T-cell (primary cell): Measurements from ENCODE around the gene TRMT6. TPM values are rescaled to one million over a fixed set of nuclear protein-coding genes. Genes with fewer than 3 reads are reported as not detected.
A peak's percentile ranks its signal among the peaks of the same experiment; 100 is the strongest.

Experiments used
- ATAC-seq, 4 experiments: fragments of 200-7000 bp in 3 of 4; fragments of 150-1000 bp in 1 of 4; cut with Tn5 transposase; replicated peaks in 1 of 4; 1 replicate in 3 of 4; 2 replicates in 1 of 4; pipeline ENCODE4 v1.10.0; 2021; ENCODE audit warnings: moderate library complexity in 3 of 4, mild to moderate bottlenecking in 2 of 4, moderate number of reproducible peaks in 1 of 4
- CTCF ChIA-PET, 2 donors: fragments of 300-600 bp; sonication (Branson Sonifier 250); formaldehyde crosslinking; loops; one replicate each; lab custom pipeline; 2022; ENCODE audit warnings: antibody characterized with exemption in 2 of 2; lab: Charles Lee
- POLR2A ChIA-PET, 2 donors: fragments of 300-600 bp; sonication (Branson Sonifier 250); formaldehyde crosslinking; loops; one replicate each; lab custom pipeline; 2022; ENCODE audit warnings: antibody characterized with exemption in 2 of 2; lab: Charles Lee
- DNase-seq, 35 experiments: peaks; one replicate each; pipeline versions ENCODE4 v3.0.0 to v3.0.0-alpha.2; 2013 to 2023
- H3K27ac ChIP-seq: one replicate; pipeline ENCODE4 v1.5.1; 2013; ENCODE audit warnings: low read length
- H3K27me3 ChIP-seq, 2 experiments: replicated peaks in 1 of 2; 1 replicate in 1 of 2; 2 replicates in 1 of 2; pipeline versions ENCODE4 v1.6.1 to v1.7.0; 2013; ENCODE audit warnings: low read length in 1 of 2, mixed read lengths in 1 of 2; ENCODE audit not compliant: control insufficient read depth in 2 of 2, insufficient read depth in 2 of 2; ENCODE audit errors: extremely low read depth in 1 of 2
- H3K36me3 ChIP-seq, 2 donors: 1 replicate in 1 of 2; 2 replicates in 1 of 2; pipeline versions ENCODE4 v1.6.1 to v1.7.0; 2013; ENCODE audit warnings: low read length in 1 of 2; ENCODE audit not compliant: control insufficient read depth in 2 of 2, insufficient read depth in 1 of 2; ENCODE audit errors: extremely low read depth in 1 of 2
- H3K4me1 ChIP-seq, 2 experiments: 1 replicate in 1 of 2; 2 replicates in 1 of 2; pipeline versions ENCODE4 v1.6.1 to v1.7.0; 2013; ENCODE audit warnings: low read length in 2 of 2, mixed read lengths in 1 of 2; ENCODE audit not compliant: insufficient read depth in 2 of 2, control insufficient read depth in 1 of 2; ENCODE audit errors: extremely low read depth in 1 of 2
- H3K4me3 ChIP-seq, 2 donors: 1 replicate in 1 of 2; 2 replicates in 1 of 2; pipeline versions ENCODE4 v1.5.1 to v1.7.0; 2013; ENCODE audit warnings: mild to moderate bottlenecking in 2 of 2, low read length in 1 of 2, moderate library complexity in 1 of 2; ENCODE audit not compliant: control insufficient read depth in 1 of 2; ENCODE audit errors: extremely low read depth in 1 of 2
- H3K9me3 ChIP-seq: 2 replicates; pipeline ENCODE4 v1.7.0; 2013
- H3K27ac Mint-ChIP-seq, 2 donors: one replicate each; pipeline ENCODE4 v1.8.0; 2020 to 2021; ENCODE audit warnings: mild to moderate bottlenecking in 2 of 2, mixed read lengths in 2 of 2
- H3K27me3 Mint-ChIP-seq, 2 donors: one replicate each; pipeline ENCODE4 v1.8.0; 2021 to 2022; ENCODE audit warnings: mixed read lengths in 2 of 2
- H3K36me3 Mint-ChIP-seq: one replicate; pipeline ENCODE4 v1.8.0; 2021; ENCODE audit warnings: mixed read lengths
- H3K4me1 Mint-ChIP-seq, 3 donors: one replicate each; pipeline ENCODE4 v1.8.0; 2020 to 2022; ENCODE audit warnings: mixed read lengths in 3 of 3, mild to moderate bottlenecking in 1 of 3
- H3K4me3 Mint-ChIP-seq, 3 donors: one replicate each; pipeline ENCODE4 v1.8.0; 2020 to 2022; ENCODE audit warnings: mild to moderate bottlenecking in 3 of 3, mixed read lengths in 3 of 3, moderate library complexity in 3 of 3
- H3K9me3 Mint-ChIP-seq, 3 donors: one replicate each; pipeline ENCODE4 v1.8.0; 2020 to 2022; ENCODE audit warnings: mixed read lengths in 3 of 3
- WGBS: methylation state at CpG from one replicate; pipeline ENCODE4 v1.1.5; 2013; ENCODE audit warnings: missing lambda C conversion rate; ENCODE audit not compliant: insufficient coverage; 5-methylcytosine and 5-hydroxymethylcytosine counted together
- total RNA-seq, 35 experiments: library from RNA in 6 of 35; stranded (reverse) in 6 of 35; fragments of 120-200 nt in 1 of 35; gene quantifications; one replicate each; pipeline versions ENCODE4 v1.2.1 to v1.2.4 and lab custom pipeline; 2013 to 2026

The TRMT6 gene
- total RNA-seq, 5 donors from 2014 or later (not counting 1 experiment from before 2014, with no cell fraction given): 9.4 to 14.6 (median 13.6) TPM

- Mint-ChIP-seq H3K36me3 (peaks cover 31% of the 10 kb centered on the region), H3K4me3 (no peak overlapping the region), H3K4me1 (no peaks in the 10 kb centered on the region), H3K27me3 (no peaks in the 10 kb centered on the region), H3K27ac (no peak overlapping the region), H3K9me3 (no peaks in the 10 kb centered on the region)
- DNase-seq (no peak), ATAC-seq (peak in 1 of 4 experiments; percentile 43)
- ChIA-PET CTCF (interaction anchor here in 1 of 2 donors (0.6 kb wide), 1 partner anchor 27 kb away, joined by 6 read pairs; no protein-coding TSS in a partner anchor), POLR2A (no interaction called here)
- Histone ChIP-seq H3K4me1 (peaks cover 0 to 2% of the 10 kb centered on the region in 2 experiments), H3K36me3 (peaks cover 0 to 6% of the 10 kb centered on the region in 2 donors), H3K27me3 (no peaks in the 10 kb centered on the region), H3K27ac (no peak overlapping the region), H3K4me3 (no peak overlapping the region), H3K9me3 (no peaks in the 10 kb centered on the region)
- no CpG with 5 or more reads among the region's 1 CpG for WGBS
Measured at GRCh38 chr20:5989539-5989938, 39.2 kb upstream of the TRMT6 start.

DNA sequence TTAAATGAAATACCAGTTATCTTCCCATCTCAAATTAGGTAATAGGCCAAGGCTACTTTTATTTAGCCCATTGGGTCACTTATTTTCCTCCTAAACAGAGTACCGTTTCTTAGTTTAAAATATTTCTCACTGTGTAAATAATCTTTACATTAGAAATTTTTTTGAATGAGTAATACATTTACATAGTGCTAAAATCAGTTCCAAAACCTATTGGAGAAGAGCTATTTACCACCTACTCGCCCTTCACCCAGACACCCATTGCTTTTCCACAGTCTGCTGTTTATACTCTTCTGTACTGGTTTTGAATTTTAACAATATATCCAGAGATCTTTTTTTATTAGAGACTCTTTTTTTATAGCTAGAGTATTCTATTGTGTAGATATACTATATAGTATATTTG lies 37.0 kb upstream of the TRMT6 start:
- no peak for DNase-seq
- no peaks in the 10 kb centered on the region for H3K27me3 ChIP-seq
- H3K9me3 Mint-ChIP-seq: no peaks in the 10 kb centered on the region
- ChIA-PET POLR2A (no interaction called here), CTCF (interaction anchor here in 1 of 2 donors (0.6 kb wide), 1 partner anchor 122 kb away, joined by 3 read pairs; no protein-coding TSS in a partner anchor)
- no peak overlapping the region for H3K27ac Mint-ChIP-seq
- no peaks in the 10 kb centered on the region for H3K9me3 ChIP-seq
- no peak overlapping the region for H3K4me3 Mint-ChIP-seq
- peaks cover 28% of the 10 kb centered on the region for H3K36me3 Mint-ChIP-seq
- WGBS: no CpG with 5 or more reads among the region's 2 CpGs
- no peak overlapping the region for H3K27ac ChIP-seq
- H3K27me3 Mint-ChIP-seq: no peaks in the 10 kb centered on the region
- H3K4me3 ChIP-seq: no peak overlapping the region
- H3K4me1 ChIP-seq: peaks cover 0 to 2% of the 10 kb centered on the region in 2 experiments
- H3K36me3 ChIP-seq: no peaks in the 10 kb centered on the region
- ATAC-seq: no peak
- no peaks in the 10 kb centered on the region for H3K4me1 Mint-ChIP-seq

- Histone ChIP-seq H3K4me3 (no peak overlapping the region), H3K27me3 (no peaks in the 10 kb centered on the region), H3K27ac (no peak overlapping the region), H3K9me3 (no peaks in the 10 kb centered on the region), H3K36me3 (peaks cover 2 to 22% of the 10 kb centered on the region in 2 donors), H3K4me1 (no peaks in the 10 kb centered on the region)
- peaks cover 19% of the 10 kb centered on the region for H3K36me3 Mint-ChIP-seq
- CTCF ChIA-PET: interaction anchor here in 1 of 2 donors (0.8 kb wide), 1 partner anchor 451 kb away, joined by 3 read pairs; no protein-coding TSS in a partner anchor
- H3K9me3 Mint-ChIP-seq: no peaks in the 10 kb centered on the region
- no peaks in the 10 kb centered on the region for H3K4me1 Mint-ChIP-seq
- ATAC-seq: no peak
- no peak overlapping the region for H3K4me3 Mint-ChIP-seq
- no peaks in the 10 kb centered on the region for H3K27me3 Mint-ChIP-seq
- no CpG with 5 or more reads among the region's 5 CpGs for WGBS
- H3K27ac Mint-ChIP-seq: no peak overlapping the region
- no peak for DNase-seq
- POLR2A ChIA-PET: interaction anchor here (0.5 to 0.6 kb wide), 5 partner anchors 17 to 375 kb away, joined by 3 read pairs; no protein-coding TSS in a partner anchor
Measured at GRCh38 chr20:5980720-5981538, 30.6 kb upstream of the TRMT6 start.

DNA sequence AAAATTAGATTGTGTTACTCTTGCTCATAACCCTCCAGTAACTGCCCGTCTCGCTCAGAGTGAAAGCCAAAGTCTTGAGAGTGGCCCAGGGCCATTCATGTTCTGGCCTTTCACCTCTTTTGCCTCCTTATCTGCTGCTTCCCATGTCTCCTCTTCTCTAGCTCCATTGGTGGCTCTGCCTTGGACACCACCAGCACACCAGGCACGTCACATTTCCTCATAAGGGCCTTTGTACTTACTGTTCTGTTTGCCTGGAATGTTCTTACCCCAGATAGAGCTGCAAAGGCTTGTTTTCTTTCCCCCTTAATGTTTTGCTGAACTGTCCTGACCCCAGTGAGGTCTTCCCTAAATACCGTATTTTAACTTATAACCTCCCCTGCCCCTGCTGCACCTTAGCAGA lies 29.5 kb upstream of the TRMT6 start:
- Histone ChIP-seq H3K36me3 (peaks cover 2 to 24% of the 10 kb centered on the region in 2 donors), H3K27me3 (no peaks in the 10 kb centered on the region), H3K4me3 (no peak overlapping the region), H3K9me3 (no peaks in the 10 kb centered on the region), H3K27ac (no peak overlapping the region), H3K4me1 (no peaks in the 10 kb centered on the region)
- no peaks in the 10 kb centered on the region for H3K4me1 Mint-ChIP-seq
- ChIA-PET POLR2A (no interaction called here), CTCF (no interaction called here)
- H3K27me3 Mint-ChIP-seq: no peaks in the 10 kb centered on the region
- WGBS: 100% methylated on average over 3 of the region's 4 CpGs
- peaks cover 19% of the 10 kb centered on the region for H3K36me3 Mint-ChIP-seq
- H3K27ac Mint-ChIP-seq: peak overlapping the region in 1 of 2 donors; percentile 12
- ATAC-seq (no peak), DNase-seq (no peak)
- H3K9me3 Mint-ChIP-seq: no peaks in the 10 kb centered on the region
- no peak overlapping the region for H3K4me3 Mint-ChIP-seq

DNA sequence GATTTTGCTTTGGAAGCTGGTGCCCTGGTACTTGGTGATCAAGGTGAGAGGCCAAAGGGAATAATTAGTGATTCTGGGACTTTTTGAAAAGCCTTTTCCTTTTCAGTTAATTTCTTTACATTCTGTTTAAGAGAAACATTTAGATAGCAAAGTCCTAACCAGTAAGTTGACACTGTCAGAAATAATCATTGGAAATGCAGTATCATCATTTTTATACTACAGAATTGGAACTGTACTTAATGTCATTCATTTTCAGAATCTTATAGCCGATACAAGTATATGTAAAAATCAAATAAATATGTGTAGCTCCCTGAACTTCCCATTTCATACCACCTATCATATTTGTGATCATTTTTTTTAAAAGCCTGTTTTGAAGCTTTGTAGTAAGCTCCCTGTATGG lies 27.6 kb upstream of the TRMT6 start:
- POLR2A ChIA-PET: no interaction called here
- no peak for ATAC-seq
- H3K27me3 ChIP-seq: no peaks in the 10 kb centered on the region
- H3K4me1 ChIP-seq: no peaks in the 10 kb centered on the region
- Mint-ChIP-seq H3K4me3 (no peak overlapping the region), H3K4me1 (no peaks in the 10 kb centered on the region), H3K36me3 (peaks cover 26% of the 10 kb centered on the region), H3K27ac (no peak overlapping the region), H3K27me3 (no peaks in the 10 kb centered on the region), H3K9me3 (no peaks in the 10 kb centered on the region)
- no peak overlapping the region for H3K27ac ChIP-seq
- CTCF ChIA-PET: interaction anchor here in 1 of 2 donors (0.6 kb wide), 1 partner anchor 98 kb away, joined by 3 read pairs; no protein-coding TSS in a partner anchor
- peaks cover 2 to 26% of the 10 kb centered on the region in 2 donors for H3K36me3 ChIP-seq
- WGBS: no CpG with 5 or more reads among the region's 1 CpG
- no peaks in the 10 kb centered on the region for H3K9me3 ChIP-seq
- no peak for DNase-seq
- no peak overlapping the region for H3K4me3 ChIP-seq

- H3K4me1 Mint-ChIP-seq: no peaks in the 10 kb centered on the region
Measured at GRCh38 chr20:5977223-5977622, 26.9 kb upstream of the TRMT6 start.

More at GRCh38 chr20:5977223-5977622, 26.9 kb upstream of the TRMT6 start:
- Histone ChIP-seq H3K27ac (no peak overlapping the region), H3K27me3 (no peaks in the 10 kb centered on the region), H3K4me1 (no peaks in the 10 kb centered on the region), H3K36me3 (peaks cover 2 to 26% of the 10 kb centered on the region in 2 donors), H3K4me3 (no peak overlapping the region), H3K9me3 (no peaks in the 10 kb centered on the region)
- Mint-ChIP-seq H3K36me3 (peaks cover 28% of the 10 kb centered on the region), H3K4me3 (no peak overlapping the region), H3K27me3 (no peaks in the 10 kb centered on the region), H3K27ac (no peak overlapping the region), H3K9me3 (no peaks in the 10 kb centered on the region)
- CTCF ChIA-PET: no interaction called here
- ATAC-seq: no peak
- DNase-seq: no peak
- POLR2A ChIA-PET: no interaction called here
- WGBS: 93% methylated on average over 2 of the region's 2 CpGs
